KMS-11 (cell line): ENCODE results near the gene TCF7.
"Not testable (repeated sequence)": the region's sequence is repeated elsewhere in the genome, so short reads cannot be mapped to it uniquely, and the experiment has no call there.

ENCODE experiments used
- H2AFZ ChIP-seq: fragments of 200-600 bp; sonication (generic); 2 replicates; pipeline ENCODE4 v1.6.1; 2016; ENCODE audit warnings: antibody characterized with exemption, mixed run types, low read depth
- H3K27ac ChIP-seq: fragments of 200-600 bp; sonication (generic); 2 replicates; pipeline ENCODE4 v1.6.1; 2016; ENCODE audit warnings: mild to moderate bottlenecking, mixed run types
- H3K27me3 ChIP-seq: fragments of 200-600 bp; sonication (generic); 2 replicates; pipeline ENCODE4 v1.6.1; 2017; ENCODE audit warnings: mild to moderate bottlenecking, low read depth, mixed run types, moderate library complexity; ENCODE audit not compliant: insufficient read depth
- H3K36me3 ChIP-seq: fragments of 200-600 bp; sonication (generic); 2 replicates; pipeline ENCODE4 v1.6.1; 2017; ENCODE audit warnings: mild to moderate bottlenecking, mixed run types; ENCODE audit not compliant: insufficient read depth
- H3K4me1 ChIP-seq: fragments of 200-600 bp; sonication (generic); 2 replicates; pipeline ENCODE4 v1.6.1; 2016; ENCODE audit warnings: mild to moderate bottlenecking, low read depth, mixed run types; ENCODE audit not compliant: poor library complexity, severe bottlenecking
- H3K4me2 ChIP-seq: fragments of 200-600 bp; sonication (generic); 2 replicates; pipeline ENCODE4 v1.7.0; 2016; ENCODE audit warnings: mild to moderate bottlenecking, mixed run types
- H3K4me3 ChIP-seq: fragments of 200-600 bp; sonication (generic); IDR thresholded peaks from 2 replicates; pipeline ENCODE4 v1.6.1; 2017; ENCODE audit warnings: low read depth, low read length, mixed read lengths; ENCODE audit not compliant: insufficient read depth
- H3K79me2 ChIP-seq: fragments of 200-600 bp; sonication (generic); 2 replicates; pipeline ENCODE4 v1.6.1; 2016; ENCODE audit warnings: low read depth, mixed run types; ENCODE audit not compliant: insufficient read depth
- H3K9ac ChIP-seq: fragments of 200-600 bp; sonication (generic); 2 replicates; pipeline ENCODE4 v1.6.1; 2016; ENCODE audit warnings: mild to moderate bottlenecking, mixed run types
- H4K20me1 ChIP-seq: fragments of 200-600 bp; sonication (generic); 2 replicates; pipeline ENCODE4 v1.6.1; 2016; ENCODE audit warnings: mild to moderate bottlenecking, mixed run types; ENCODE audit not compliant: insufficient read depth
- CTCF ChIP-seq: fragments of 200-600 bp; sonication (generic); conservative IDR thresholded peaks from 2 replicates; pipeline ENCODE4 v1.6.1; 2017; ENCODE audit warnings: low read depth, mild to moderate bottlenecking, antibody characterized with exemption, low read length, moderate library complexity, mixed read lengths

Gene TCF7

GRCh38 chr5:134149571-134150303 lies 35.3 kb downstream of the TCF7 start:
- Histone ChIP-seq H3K4me2 (no peak overlapping the region), H3K27ac (no peak overlapping the region), H3K4me1 (no peaks in the 10 kb centered on the region), H3K79me2 (peaks cover 4% of the 10 kb centered on the region; the same call in 1 of the 2 replicates), H3K27me3 (no peaks in the 10 kb centered on the region), H3K36me3 (peaks cover 6% of the 10 kb centered on the region; the same call in 1 of the 2 replicates), H4K20me1 (no peaks in the 10 kb centered on the region), H3K9ac (no peak overlapping the region), H3K4me3 (no peak overlapping the region), H2AFZ (no peak overlapping the region)
- TF ChIP-seq CTCF, result no peak

- no peak overlapping the region for H3K4me2 ChIP-seq
- H3K27me3 ChIP-seq, result no peaks in the 10 kb centered on the region
- H3K79me2 ChIP-seq, result peaks cover 4% of the 10 kb centered on the region; the same call in 1 of the 2 replicates
- no peaks in the 10 kb centered on the region for H3K4me1 ChIP-seq
- H2AFZ ChIP-seq, result no peak overlapping the region
- H3K9ac ChIP-seq, result no peak overlapping the region
- no peak overlapping the region for H3K4me3 ChIP-seq
- H4K20me1 ChIP-seq, result no peaks in the 10 kb centered on the region
- no peak overlapping the region for H3K27ac ChIP-seq
- TF ChIP-seq CTCF, result no peak
- peaks cover 10% of the 10 kb centered on the region; the same call in 1 of the 2 replicates for H3K36me3 ChIP-seq
These were observed 37.2 kb downstream of the TCF7 start for GRCh38 chr5:134151723-134152122.

GRCh38 chr5:134152173-134152832 lies 37.8 kb downstream of the TCF7 start:
- not testable (repeated sequence) for H3K4me3 ChIP-seq, H3K9ac ChIP-seq, H3K4me1 ChIP-seq, H3K27me3 ChIP-seq, H3K79me2 ChIP-seq, H3K4me2 ChIP-seq, H4K20me1 ChIP-seq, H3K27ac ChIP-seq, H2AFZ ChIP-seq, H3K36me3 ChIP-seq

GRCh38 chr5:134153241-134153640 lies 38.8 kb downstream of the TCF7 start:
- TF ChIP-seq CTCF, result no peak
- H3K9ac ChIP-seq, result no peak overlapping the region
- H3K79me2 ChIP-seq, result peaks cover 1% of the 10 kb centered on the region; the same call in 1 of the 2 replicates
- no peak overlapping the region for H3K4me3 ChIP-seq
- no peaks in the 10 kb centered on the region for H3K4me1 ChIP-seq
- no peak overlapping the region for H3K27ac ChIP-seq
- no peak overlapping the region for H2AFZ ChIP-seq
- peaks cover 10% of the 10 kb centered on the region; the same call in 1 of the 2 replicates for H3K36me3 ChIP-seq
- no peaks in the 10 kb centered on the region for H4K20me1 ChIP-seq
- no peaks in the 10 kb centered on the region for H3K27me3 ChIP-seq
- no peak overlapping the region for H3K4me2 ChIP-seq

- Histone ChIP-seq H3K27ac (no peak overlapping the region), H3K4me3 (no peak overlapping the region), H3K36me3 (peaks cover 10% of the 10 kb centered on the region; the same call in 1 of the 2 replicates)
These were observed 39.2 kb downstream of the TCF7 start for GRCh38 chr5:134153657-134154056.

More at GRCh38 chr5:134153657-134154056, 39.2 kb downstream of the TCF7 start:
- no peak overlapping the region for H3K4me2 ChIP-seq
- no peaks in the 10 kb centered on the region for H3K27me3 ChIP-seq
- no peaks in the 10 kb centered on the region for H3K79me2 ChIP-seq
- TF ChIP-seq CTCF, result no peak
- H2AFZ ChIP-seq, result no peak overlapping the region
- H4K20me1 ChIP-seq, result no peaks in the 10 kb centered on the region
- no peak overlapping the region for H3K9ac ChIP-seq
- H3K4me1 ChIP-seq, result no peaks in the 10 kb centered on the region
